ENCODE data around the gene TIGD1.
A peak's percentile ranks its signal among the peaks of the same experiment; 100 is the strongest.

TIGD1 gene

GRCh38 chr2:232550354-232551249 lies at the start of gene TIGD1, which contains the start of gene EIF4E2:
Gene TIGD1 (minus strand): TSS chr2:232550557. CDS start chr2:232549882, 675 bp downstream.
Gene EIF4E2 (plus strand): TSS chr2:232550689. CDS start chr2:232550725, 36 bp downstream.
- DNase-seq (ENCODE audit: low read depth in 3 of 3): peak; percentile 85 to 91 (median 89)

GRCh38 chr2:232598293-232598692 lies 47.9 kb upstream of the TIGD1 start:
- no peak for DNase-seq (ENCODE audit: low read depth in 3 of 3)

GRCh38 chr2:232597362-232598079 lies 47.2 kb upstream of the TIGD1 start:
- no peak for DNase-seq (ENCODE audit: low read depth in 3 of 3)

- no peak for DNase-seq (ENCODE audit: low read depth in 3 of 3)
These were observed 43.6 kb upstream of the TIGD1 start for GRCh38 chr2:232593982-232594381.

- no peak for DNase-seq (ENCODE audit: low read depth in 3 of 3)
These were observed 42.5 kb upstream of the TIGD1 start for GRCh38 chr2:232592772-232593395.

GRCh38 chr2:232588680-232589585 lies 38.6 kb upstream of the TIGD1 start:
- DNase-seq (ENCODE audit: low read depth in 3 of 3): no peak

- DNase-seq (ENCODE audit: low read depth in 3 of 3): no peak
These were observed 37.7 kb upstream of the TIGD1 start for GRCh38 chr2:232588031-232588430.

GRCh38 chr2:232587512-232587911 lies 37.2 kb upstream of the TIGD1 start:
- no peak for DNase-seq (ENCODE audit: low read depth in 3 of 3)

- no peak for DNase-seq (ENCODE audit: low read depth in 3 of 3)
These were observed 36.7 kb upstream of the TIGD1 start for GRCh38 chr2:232586943-232587505.

- no peak for DNase-seq (ENCODE audit: low read depth in 3 of 3)
These were observed 33.9 kb upstream of the TIGD1 start for GRCh38 chr2:232584238-232584637.

GRCh38 chr2:232581725-232582124 lies 31.4 kb upstream of the TIGD1 start:
- no peak for DNase-seq (ENCODE audit: low read depth in 3 of 3)

- DNase-seq (ENCODE audit: low read depth in 3 of 3): no peak
These were observed 30.3 kb upstream of the TIGD1 start for GRCh38 chr2:232580648-232580981.

GRCh38 chr2:232578626-232579025 lies 28.3 kb upstream of the TIGD1 start:
- DNase-seq (ENCODE audit: low read depth in 3 of 3): no peak

- no peak for DNase-seq (ENCODE audit: low read depth in 3 of 3)
These were observed 27.5 kb upstream of the TIGD1 start for GRCh38 chr2:232577841-232578240.

GRCh38 chr2:232576995-232577394 lies 26.6 kb upstream of the TIGD1 start:
- no peak for DNase-seq (ENCODE audit: low read depth in 3 of 3)

- no peak for DNase-seq (ENCODE audit: low read depth in 3 of 3)
These were observed 25.0 kb upstream of the TIGD1 start for GRCh38 chr2:232575404-232575746.

- no peak for DNase-seq (ENCODE audit: low read depth in 3 of 3)
These were observed 24.5 kb upstream of the TIGD1 start for GRCh38 chr2:232574674-232575403.

- no peak for DNase-seq (ENCODE audit: low read depth in 3 of 3)
These were observed 23.5 kb upstream of the TIGD1 start for GRCh38 chr2:232573771-232574435.

- DNase-seq (ENCODE audit: low read depth in 3 of 3): no peak
These were observed 22.7 kb upstream of the TIGD1 start for GRCh38 chr2:232573042-232573441.

GRCh38 chr2:232571026-232571474 lies 20.7 kb upstream of the TIGD1 start:
- DNase-seq (ENCODE audit: low read depth in 3 of 3): no peak

Data from stimulated activated CD4-positive, alpha-beta T cell treated with anti-CD3 and anti-CD28 coated beads, TNF-alpha, amount 100 ng/mL, for 24 hours (primary cell).